NCI-H748 treated with DMSO at 0.1 percent for 48 hours (cell line): Measurements from ENCODE around the gene LAX1.

ENCODE experiments used
- DNase-seq: peaks from one replicate; lab custom pipeline; 2025; lab: John Stamatoyannopoulos, UW

LAX1 gene

DNA sequence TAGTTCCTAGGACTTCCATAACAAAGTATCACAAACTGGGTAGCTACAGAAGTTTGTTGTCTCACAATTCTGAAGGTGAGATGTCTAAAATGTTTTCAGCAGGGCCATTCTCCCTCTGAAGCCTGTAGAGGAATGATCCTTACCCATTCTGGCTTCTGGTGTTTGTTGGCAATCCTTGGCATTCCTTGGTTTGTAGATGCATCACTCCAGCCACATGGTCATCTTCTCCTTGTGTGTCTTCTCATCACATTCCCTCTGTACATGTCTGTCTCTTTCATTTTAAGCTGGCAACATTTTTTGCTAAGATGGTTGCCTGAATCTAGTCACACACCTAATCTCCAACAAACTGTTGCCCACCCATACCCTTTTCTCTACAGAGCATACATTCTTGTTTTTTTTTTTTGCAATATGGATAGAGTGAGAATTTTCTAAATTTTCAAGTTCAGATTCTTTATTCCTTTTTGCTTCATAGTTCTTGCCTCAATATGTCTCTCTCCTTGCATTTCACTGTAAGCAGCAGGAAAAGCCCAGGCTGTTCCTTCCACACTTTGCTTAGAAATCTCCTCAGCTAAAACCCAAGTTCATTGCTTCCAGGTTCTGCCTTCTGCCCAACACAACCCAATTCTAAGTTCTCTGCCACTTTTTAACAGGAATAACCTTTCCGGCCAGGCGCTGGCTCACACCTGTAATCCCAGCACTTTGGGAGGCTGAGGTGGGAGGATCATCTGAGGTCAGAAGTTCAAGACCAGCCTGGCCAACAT, 48.8 kb downstream of the LAX1 start:
- DNase-seq: no peak

DNA sequence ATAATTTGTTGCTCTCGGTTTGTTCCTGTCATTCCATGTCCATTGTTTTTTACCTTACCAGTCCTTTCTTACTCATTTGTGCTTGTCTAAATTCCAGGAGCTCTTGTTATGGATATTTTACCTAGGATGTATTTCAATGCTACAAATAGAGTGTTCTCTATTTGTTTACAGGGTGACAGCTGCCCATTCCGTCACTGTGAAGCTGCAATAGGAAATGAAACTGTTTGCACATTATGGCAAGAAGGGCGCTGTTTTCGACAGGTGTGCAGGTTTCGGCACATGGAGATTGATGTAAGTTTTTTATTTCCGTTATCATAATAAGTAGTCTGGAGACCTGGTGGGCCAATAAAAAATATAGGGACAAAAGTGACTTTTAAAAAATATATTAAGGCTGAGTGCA, 53.4 kb downstream of the LAX1 start:
- no peak for DNase-seq

DNA sequence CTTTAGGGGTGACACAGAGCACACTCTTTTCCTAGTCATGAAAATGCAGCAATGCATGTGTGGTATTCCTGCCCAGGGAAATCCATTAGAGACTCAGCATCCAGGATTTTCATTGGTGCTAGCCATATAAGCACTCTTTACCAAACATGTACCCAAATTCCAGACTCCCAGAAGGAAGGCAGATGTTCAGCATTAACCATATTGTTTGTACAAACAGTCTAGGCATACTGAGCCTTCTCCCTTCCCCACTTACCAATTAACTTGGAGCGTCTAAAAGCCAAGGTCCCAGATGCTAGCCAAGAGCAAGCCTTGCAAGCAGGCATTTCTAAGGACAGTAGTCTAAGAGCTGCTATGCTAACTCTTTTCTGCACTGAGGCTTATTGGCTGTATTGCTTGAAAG, 58.3 kb downstream of the LAX1 start:
- DNase-seq: no peak
